OCI-LY7 (cell line): ENCODE results near the gene CFAP119.

ENCODE experiments used
- CTCF ChIP-seq: fragments of 200-600 bp; sonication (generic); conservative IDR thresholded peaks from 2 replicates; pipeline ENCODE4 v1.5.1; 2014; ENCODE audit warnings: mild to moderate bottlenecking, antibody characterized with exemption, low read length, moderate library complexity, mixed read lengths
- EZH2phosphoT487 ChIP-seq: fragments of 200-600 bp; sonication (generic); IDR thresholded peaks from 2 replicates; pipeline ENCODE4 v1.6.1; 2018; ENCODE audit warnings: low read depth, borderline replicate concordance, mild to moderate bottlenecking, mixed run types, antibody characterized with exemption, low read length, moderate library complexity, mixed read lengths

GRCh38 chr16:30760577-30761426, 1.1 kb downstream of the CFAP119 start:
- TF ChIP-seq CTCF (no peak), EZH2phosphoT487 (no peak)
